Measurements from ENCODE around the gene MAML3.
"Not testable (repeated sequence)": the region's sequence is repeated elsewhere in the genome, so short reads cannot be mapped to it uniquely, and the experiment has no call there.

The MAML3 gene

DNA sequence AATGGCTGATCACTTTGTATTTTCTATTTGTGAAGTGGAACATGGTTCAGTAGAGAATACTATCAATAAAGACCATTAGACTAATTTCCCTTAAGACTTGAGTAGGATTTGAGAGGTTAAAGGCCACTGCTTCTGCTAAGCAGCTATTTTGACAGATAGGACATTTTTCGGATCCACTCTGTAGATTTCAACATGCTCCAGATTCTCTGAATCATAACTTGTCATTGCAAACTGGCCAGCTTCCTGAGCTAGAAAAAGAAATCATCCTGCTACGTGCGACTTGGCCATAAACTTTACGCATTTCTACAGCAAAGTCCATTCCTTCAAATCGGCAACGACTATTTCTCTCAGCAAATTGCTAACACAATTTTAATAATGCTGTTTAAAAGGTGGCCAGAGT, 433.2 kb downstream of the MAML3 start:
- DNase-seq (ENCODE audit: low spot score): no peak

DNA sequence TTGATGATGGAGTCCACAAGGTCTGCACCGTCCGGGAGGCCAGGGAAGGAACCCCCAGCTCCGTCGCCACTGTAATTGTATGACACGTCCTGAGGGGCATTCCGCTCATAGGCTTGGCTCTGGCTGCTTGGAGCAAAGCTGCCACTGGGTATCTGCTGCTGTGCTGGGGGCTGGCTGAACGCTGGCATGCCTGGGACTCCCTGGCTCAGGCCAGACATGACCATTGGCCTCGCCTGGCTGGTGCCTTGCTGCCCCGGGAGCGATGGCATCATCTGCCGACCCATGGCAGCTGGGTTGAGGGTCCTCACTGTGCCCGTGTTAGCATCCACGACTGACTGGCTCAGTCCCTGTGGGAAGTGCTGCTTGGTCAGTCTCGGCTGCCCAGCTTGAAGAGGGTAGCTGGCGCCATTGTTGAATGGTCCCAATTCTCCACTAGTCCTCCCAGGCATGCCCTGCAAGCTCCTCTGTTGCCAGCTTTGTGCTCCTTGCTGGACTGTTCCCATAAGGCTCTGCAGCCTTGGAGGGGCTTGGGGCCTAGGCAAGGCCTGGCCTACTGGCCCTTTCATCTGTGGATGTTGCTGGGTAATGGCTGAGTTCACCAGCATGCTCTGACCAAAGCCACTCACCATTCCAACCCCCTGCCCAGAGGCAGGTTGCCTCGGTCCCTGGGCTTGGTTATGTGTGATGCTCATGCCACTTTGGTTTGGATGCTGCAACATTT, 434.4 kb downstream of the MAML3 start:
- DNase-seq (ENCODE audit: low spot score): no peak

DNA sequence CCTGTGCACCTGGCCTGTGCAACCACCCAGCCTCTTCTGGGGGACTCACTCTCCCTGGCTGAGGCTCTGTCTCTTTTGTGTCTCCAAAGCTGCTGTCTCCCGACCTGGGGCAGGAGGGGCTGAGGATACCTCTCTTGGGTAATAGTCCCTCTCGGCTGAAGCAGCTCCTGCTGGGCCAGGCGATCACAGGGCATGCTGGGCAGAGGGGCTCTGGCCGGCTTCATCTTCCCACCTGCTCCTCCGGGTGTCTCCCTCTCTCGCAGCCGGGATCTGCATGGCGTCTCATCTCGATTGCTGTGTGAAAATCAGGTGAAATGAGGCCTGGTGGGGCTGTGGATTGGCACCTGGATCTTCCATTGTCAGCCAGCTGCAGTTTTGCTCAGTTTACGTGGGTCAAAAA, 435.2 kb downstream of the MAML3 start:
- DNase-seq (ENCODE audit: low spot score): no peak

DNA sequence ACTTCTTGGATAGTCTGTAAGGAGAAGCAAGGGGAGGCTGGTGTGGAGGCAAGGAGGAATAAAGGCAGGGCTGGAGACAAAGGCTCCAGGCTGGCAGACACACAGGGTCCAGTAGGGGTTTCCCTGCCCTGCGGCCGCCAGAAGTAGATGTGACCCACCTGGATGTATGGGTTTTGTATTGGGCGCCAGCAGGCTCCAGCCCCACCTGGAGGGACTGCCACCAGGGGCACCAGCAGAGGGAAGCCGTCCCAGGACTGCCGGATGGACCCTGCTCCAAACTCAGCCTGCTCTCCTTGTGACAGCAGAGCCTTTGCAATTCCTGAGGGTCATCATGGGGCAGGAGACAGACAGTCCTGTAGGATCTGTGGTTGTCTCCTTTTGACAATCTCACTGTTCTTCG, 435.6 kb downstream of the MAML3 start:
- DNase-seq (ENCODE audit: low spot score): no peak

DNA sequence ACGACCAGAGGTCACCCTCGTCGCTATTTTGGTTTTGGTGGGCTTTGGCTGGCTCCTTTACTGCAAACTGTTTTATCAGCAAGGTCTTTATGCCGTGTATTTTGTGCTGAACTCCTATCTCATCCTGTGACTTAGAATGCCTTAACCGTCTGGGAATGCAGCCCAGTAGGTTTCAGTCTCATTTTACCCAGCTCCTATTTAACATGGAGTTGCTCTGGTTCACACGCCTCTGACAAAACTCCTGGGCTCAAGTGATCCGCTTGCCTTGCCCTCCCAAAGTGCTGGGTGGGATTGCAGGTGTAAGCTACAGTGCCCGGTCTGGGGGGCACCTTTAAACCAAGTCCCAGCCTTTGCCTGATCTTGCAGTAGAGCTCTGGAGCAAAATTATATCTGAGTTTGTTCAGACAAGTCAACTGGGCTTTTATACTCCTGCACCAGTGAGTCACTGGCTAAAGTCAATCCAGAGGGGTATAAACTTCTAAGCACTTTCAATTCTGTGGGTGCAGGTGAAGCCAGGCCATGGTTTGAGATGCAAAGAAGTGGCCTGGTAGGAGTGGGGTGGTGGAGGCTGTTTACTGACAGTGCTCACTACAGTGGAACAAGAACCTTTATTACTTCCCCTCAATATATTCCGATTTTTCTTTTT, 438.1 kb downstream of the MAML3 start:
- DNase-seq (ENCODE audit: low spot score): no peak

DNA sequence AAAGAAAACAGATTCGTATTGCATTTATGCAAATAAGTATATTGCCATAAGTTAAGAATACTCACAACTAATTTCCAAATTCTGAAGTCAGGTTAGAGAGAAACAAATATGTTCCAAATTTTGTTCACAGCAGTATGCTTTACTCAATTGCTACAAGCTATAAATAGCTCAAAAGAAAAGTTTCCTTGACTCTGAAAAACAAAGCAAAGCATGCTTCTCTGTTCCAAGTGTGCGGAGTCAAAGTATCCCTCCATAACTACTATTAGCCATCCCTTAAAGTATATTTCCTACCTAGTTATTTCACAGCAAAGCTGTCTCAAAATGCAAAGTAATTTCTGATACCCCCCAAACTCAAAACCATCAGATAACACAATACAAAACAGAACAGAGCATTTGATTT, 441.1 kb downstream of the MAML3 start:
- DNase-seq (ENCODE audit: low spot score): no peak

DNA sequence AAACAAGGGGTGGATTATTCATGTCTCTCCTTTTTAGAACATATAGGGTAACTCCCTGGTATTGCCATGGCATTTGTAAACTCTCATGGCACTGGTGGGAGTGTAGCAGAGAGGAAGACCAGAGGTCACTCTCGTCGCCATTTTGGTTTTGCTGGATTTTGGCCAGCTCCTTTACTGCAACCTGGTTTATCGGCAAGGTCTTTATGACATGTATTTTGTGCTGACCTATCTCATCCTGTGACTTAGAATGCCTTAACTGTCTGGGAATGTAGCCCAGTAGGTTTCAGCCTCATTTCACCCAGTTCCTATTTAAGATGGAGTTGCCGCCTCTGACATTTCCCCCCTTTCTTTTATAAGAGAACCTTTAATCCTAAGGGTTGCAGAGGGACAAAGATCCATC, 442.5 kb downstream of the MAML3 start:
- no peak for DNase-seq (ENCODE audit: low spot score)

DNA sequence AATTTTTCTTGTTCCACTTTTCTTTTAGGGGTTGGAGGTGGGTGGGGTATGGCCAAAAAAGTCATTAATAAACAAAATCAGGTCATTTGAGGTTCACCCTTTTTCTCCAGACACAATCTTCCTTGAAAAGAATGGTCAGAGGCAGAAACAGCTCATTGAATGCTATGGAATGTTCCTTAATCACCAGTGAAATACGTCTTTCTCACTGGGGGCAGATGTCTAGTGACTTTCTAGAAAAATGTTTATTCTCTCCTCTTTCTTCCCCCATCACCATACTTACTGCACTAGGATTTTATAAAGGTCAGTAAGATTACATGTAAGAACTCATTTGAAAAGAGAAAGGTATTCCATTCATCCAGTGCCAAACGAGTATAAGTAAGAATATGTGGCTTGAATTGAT, 443.9 kb downstream of the MAML3 start:
- no peak for DNase-seq (ENCODE audit: low spot score)

DNA sequence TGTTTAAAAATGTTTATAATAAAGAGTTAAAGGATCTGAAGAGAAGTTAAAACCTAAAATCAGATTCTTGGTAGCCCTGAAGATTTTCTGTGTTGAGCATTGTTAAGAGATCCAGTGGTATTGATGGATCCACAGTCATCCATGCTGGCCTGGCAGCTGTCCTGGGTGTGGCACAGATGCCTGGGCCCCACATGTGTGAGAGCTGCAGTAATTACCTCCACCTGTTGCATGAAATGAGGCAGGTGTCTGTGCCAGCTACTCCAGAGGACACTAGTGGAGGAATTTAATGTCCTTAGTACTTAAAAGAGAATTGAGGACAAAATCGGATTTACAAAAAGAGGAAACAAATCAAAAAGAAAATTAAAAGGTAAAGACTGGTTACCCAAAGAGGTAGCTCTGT, 444.3 kb downstream of the MAML3 start:
- DNase-seq (ENCODE audit: low spot score): no peak

DNA sequence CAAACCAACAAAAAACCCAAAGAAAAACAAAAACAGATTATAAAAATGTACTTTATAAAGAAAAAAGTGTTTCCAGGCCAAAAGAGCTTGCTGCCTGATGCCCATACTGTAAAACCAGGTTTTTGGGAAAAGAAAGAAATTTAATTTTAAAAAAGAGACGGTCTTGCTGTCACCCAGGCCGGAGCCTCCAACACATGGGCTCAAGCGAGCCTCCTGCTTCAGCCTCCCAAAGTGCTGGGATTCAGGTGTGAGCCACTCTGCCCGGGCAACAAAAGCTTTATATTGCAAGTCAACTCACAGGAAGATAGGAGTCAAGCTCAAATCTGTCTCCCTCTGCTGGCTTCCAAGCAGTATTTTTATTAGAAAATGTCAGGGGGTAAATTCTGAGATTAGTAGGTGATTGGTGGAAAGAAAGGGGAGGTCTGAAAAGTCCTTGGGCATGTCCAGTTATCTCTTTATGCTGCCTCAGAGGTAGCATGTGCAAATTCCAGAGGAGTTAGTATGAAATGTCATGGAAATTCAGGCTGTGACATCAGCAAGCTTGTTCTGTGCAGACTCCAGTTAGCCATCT, 449.0 kb downstream of the MAML3 start:
- DNase-seq (ENCODE audit: low spot score): no peak

DNA sequence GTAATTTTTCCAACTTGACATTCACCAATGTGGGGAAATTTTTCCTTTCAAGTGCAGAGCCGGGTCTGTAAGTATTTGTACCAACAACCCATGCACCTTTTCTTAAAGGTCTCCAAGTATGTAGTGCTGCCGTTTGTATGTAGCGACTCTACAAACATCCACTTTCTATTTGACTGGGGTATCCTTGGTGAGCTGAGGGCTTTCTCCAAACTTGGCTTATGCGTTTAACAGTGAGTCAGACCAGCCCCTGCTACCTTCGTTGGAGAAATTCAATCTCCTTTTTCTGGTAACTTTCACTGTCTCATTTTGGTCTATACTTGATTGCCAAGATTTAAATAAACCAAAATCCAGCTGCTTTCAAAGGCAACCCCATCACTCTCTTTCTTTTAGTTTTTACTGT, 453.4 kb downstream of the MAML3 start:
- DNase-seq (ENCODE audit: low spot score): no peak

DNA sequence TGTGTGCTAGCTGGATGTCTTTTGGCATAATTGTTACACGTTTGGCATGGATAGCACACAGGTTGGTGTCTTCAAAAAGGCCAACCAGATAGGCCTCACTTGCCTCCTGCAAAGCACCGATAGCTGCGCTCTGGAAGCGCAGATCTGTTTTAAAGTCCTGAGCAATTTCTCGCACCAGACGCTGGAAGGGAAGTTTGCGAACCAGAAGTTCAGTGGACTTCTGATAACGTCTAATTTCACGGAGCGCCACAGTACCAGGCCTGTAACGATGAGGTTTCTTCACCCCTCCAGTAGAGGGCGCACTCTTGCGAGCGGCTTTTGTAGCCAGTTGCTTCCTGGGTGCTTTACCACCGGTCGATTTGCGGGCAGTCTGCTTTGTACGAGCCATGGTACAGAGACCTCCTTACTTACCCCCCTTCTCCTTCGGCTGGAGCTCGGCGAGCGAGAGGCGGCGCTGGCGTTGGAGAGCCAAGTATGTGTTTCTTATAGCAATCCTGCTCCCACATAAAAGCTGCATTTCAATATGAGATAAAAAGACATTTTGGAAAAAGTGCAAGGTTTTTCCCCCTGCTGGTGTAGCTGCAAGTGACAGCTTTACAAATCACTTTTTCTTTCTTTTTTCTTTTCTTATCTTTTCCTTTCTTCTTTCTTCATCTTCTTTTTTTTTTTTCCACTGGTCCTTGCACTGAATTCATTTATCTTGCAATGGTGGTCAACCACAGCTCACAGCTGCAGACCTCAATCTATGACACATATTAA, 455.6 kb downstream of the MAML3 start:
- not testable (repeated sequence) for DNase-seq (ENCODE audit: low spot score)

DNA sequence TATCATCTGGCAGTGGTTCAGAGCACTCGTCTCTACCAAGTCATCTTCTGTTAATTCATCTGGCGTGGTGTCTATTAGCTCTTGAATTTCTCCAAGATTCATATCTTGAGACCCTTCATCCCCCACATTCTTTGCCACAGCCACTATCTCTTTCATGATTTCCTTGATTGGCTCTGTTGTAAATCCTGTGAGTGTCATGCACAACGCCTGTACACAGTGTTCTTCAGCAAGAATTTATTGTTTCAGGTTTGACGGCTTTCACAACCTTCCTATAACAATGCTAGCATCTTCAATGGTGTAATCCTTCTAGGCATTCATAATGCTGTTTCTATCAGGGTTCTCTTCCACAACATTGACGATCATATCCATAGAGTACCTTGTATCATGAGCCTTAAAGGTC, 457.5 kb downstream of the MAML3 start:
- DNase-seq (ENCODE audit: low spot score): no peak

DNA sequence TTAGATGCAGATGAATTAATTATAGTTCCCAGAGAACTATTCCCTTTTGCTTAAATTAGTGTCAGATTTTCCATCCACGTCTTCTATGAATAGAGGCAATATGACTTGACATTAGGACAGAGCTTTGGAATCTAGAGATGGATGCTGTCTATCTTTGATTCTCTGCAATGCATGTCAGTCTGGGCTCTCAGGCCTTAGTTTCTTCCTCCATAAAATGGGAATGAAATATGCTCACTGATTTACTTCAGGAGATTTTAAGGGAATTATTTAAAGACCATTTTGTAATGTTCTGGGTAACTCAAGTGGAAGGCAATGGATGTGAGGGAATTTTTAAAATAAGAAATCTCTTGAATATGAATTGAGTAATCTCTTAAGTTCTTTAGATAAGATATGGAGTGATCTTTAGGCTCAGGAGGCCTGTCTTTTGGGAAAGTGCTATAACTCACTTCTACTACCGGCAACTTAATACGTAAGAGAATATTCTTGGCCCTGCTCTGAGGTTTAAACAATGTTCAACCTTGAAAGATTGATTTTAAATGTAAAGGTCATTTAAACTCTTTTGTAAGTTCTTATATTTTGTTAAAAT, 459.4 kb downstream of the MAML3 start:
- DNase-seq (ENCODE audit: low spot score): no peak

DNA sequence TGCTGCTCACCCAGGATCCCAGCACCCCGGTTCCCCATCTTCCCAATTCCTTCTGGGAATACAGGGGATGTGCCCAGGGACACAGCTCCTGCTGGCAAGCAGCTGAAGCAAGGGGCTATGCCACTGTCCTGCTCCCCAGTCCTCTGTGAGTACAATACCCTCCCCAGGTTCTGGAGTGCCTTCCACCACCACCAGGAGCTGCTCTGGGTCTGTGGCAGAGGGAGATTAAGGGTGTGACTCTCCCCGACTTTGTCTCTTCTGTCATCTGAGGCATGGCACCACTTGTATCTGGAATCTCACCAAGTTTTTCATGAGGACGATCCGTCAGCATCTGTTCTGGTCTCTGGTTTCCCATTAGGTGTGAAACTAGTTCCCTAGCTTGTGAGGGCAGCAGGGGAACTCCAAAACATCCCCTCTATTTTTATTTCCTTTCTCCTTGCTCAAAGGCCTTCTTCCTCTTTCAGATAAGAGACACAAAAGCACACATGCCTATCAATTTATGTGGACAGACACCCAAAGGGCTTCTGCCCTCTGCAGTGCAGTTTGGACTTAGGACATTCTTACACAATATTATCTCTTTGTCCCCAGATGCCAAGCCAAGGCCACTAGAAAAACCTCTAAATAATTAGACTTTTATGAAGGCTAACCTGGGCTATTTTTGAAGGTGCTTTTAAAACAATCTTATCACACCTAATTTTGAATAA, 461.5 kb downstream of the MAML3 start:
- DNase-seq (ENCODE audit: low spot score): peak; percentile 16

DNA sequence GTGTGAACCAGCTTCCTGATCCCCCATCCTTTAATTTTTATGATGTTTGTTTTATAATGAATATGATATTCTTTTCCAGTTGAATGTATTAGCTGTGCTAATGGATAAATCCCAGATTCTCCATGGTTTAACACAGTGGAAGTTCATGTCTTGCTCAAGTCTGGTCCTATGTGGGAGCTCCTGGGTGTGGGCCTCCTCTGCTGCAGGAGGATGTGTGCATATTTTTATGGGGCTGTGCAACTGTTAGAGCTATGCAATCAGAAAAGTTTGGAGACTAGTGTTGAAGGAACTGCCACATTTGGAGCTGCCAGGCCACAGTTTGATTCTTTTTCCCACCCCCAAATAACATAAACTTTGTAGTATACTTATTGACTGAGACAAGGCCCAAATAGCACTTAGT, 463.6 kb downstream of the MAML3 start:
- DNase-seq (ENCODE audit: low spot score): no peak

DNA sequence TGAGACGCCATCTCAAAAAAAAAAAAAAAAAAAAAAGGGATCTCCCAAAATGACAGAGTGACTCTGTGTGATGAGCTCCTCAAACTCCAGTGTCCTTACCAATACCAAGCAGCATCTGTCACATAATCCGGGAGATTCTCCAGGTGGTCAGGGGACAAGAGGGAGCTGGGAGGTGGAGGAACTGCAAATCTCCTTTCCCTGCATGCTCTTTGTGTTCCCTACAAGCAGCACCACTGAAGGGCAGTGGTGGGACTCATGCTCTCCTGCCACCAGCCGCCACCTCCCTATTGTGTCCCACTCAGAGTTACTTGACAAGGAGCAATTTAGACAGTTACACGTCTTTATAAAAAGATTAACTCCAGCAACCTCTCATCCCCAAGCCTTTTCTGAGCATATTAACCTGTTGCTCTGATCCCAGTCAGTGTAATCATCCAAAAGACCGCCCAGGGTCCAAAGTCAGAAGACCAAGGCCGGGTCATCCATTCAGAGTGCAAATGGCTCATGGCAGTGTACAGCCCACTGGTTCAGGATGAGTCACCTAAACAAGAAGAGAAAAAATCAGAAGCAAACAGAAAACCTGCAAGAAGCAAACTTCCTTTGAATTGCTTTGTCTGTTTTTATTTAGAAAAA, 464.8 kb downstream of the MAML3 start:
- peak; percentile 18 for DNase-seq (ENCODE audit: low spot score)

DNA sequence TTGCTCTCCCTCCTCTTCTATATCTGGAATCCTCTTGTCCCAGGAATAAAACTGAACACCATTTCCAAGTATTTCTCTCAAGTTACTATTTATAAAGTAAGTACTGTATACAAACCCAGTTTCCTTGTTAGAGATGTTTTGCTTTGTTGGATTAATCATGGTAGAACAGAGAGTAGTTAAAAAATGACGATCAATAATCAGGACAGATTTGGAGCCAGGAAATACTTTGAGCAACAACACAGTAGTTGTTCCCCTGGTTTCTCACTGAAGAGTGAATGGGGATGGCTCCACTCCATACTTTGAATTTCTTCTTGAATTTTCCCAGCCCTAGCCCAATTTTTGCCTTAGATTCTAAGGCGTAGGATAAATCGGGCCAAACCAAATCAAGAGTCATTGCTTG, 467.0 kb downstream of the MAML3 start:
- no peak for DNase-seq (ENCODE audit: low spot score)

DNA sequence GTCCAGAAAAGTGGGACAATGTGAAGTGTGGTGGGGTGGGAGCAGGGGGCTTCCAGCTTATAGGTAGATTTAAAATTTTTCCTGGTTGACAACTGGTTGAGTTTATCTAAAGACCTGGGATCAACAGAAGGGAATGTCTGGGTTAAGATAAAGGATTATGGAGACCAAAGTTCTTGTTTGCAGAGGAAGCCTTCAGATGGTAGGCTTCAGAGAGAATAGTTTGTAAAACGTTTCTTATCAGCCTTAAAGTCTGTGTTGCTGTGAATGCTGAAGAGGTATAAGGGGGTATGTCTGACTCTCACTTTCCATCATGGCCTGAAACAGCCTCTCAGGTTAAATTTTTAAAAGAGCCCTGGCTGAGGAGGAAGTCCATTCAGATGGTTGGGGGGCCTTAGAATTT, 467.9 kb downstream of the MAML3 start:
- no peak for DNase-seq (ENCODE audit: low spot score)

DNA sequence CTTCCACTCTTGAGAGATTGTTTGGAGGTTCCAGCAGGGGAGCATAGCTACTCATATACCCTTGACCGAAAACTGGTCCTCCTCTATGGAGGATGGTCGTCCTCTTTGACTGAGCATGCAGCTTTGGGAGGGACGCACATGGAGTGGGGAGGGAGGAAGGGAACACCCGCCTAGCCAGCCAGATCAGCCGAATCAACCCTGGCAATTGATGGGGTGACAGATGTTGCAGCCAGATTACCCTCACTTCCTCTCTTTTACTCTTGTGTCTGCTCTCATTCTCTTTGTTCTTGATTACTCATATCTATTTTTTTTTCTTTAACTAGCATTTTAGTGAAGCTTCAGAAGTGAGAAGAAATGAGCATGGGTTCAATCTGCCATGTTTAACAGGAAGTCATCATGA, 468.8 kb downstream of the MAML3 start:
- no peak for DNase-seq (ENCODE audit: low spot score)

DNA sequence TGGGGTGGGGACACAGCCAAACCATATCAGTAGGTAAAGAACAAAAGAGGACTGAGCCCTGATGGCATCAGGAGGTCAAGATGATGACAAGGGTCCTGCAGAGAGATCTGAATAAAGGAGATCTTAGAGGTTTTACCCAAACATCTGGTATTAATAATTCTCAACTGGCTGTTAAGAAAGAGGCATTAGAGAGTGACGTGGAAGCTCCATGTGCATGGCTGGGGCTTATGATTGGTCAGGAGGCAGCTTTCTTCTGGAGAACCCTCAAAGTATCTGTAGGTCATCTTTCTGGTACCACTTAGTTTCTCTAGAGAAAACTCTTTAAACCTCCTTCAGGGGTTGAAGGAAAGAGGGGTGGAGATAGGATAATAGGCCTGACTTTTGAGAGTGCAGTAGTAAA, 469.6 kb downstream of the MAML3 start:
- no peak for DNase-seq (ENCODE audit: low spot score)

DNA sequence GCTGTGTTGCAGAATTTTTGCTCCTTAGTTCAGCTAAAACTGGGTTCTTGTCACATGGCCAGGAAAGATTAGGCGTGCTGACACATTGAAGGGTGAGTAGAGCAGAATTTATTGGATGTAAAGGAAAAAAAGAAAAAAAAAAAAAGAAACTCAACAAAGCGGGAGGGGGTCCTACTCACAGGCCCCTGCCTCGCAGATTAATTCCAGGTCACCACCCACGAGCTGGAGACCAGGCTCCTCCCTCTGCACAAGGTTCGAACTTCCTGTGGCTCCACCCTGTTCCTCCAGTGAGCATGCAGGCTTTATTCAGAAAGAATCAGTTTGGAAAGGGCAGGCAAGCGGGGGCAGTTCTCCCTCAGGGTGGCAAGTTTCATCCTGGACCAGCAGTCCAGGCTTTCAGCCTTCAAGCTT, 471.2 kb downstream of the MAML3 start:
- no peak for DNase-seq (ENCODE audit: low spot score)
